GM23338 (cell line): Measurements from ENCODE around the gene SLC38A9. TPM values are rescaled to one million over a fixed set of nuclear protein-coding genes. Genes with fewer than 3 reads are reported as not detected.

Experiments used
- CREB1 ChIP-seq: fragments of 250-450 bp; sonication (Bioruptor Pico); IDR thresholded peaks from 2 replicates; pipeline ENCODE4 v1.5.0; 2020; ENCODE audit warnings: low read depth, mild to moderate bottlenecking, moderate library complexity
- EZH2phosphoT487 ChIP-seq: fragments of 200-600 bp; sonication (generic); IDR thresholded peaks from one replicate; pipeline ENCODE4 v1.8.1; 2018; ENCODE audit warnings: antibody characterized with exemption; ENCODE audit not compliant: unreplicated experiment
- JUNB ChIP-seq: IDR thresholded peaks from one replicate; pipeline ENCODE4 v1.6.1; 2016; ENCODE audit warnings: antibody characterized with exemption; ENCODE audit not compliant: unreplicated experiment
- NANOG ChIP-seq: IDR thresholded peaks from 2 replicates; pipeline ENCODE4 v1.6.1; 2016; ENCODE audit warnings: antibody characterized with exemption, borderline replicate concordance
- POLR2AphosphoS5 ChIP-seq: IDR thresholded peaks from 2 replicates; pipeline ENCODE4 v1.6.1; 2016; ENCODE audit warnings: antibody characterized with exemption, low read depth
- ZNF114 ChIP-seq: fragments of 250-450 bp; sonication (Bioruptor Pico); IDR thresholded peaks from 2 replicates; pipeline ENCODE4 v1.5.0; 2020; ENCODE audit warnings: mild to moderate bottlenecking, moderate library complexity
- polyA plus RNA-seq: library from polyadenylated mRNA; unstranded; fragments of >200 nt; fragmentation: Nextera tagmentation; extraction: Ambion mirVana; gene quantifications from 2 replicates; pipeline ENCODE4 v1.2.1, GENCODE V29; 2016
- total RNA-seq: library from RNA; depleted of rRNA; stranded (reverse); fragments of >200 nt; shearing (Covaris generic); gene quantifications from 2 replicates; pipeline ENCODE4 v1.2.3, GENCODE V29; 2014
- TF ChIP-seq, protein P1 (sequence below): fragments of 250-450 bp; sonication (Bioruptor Pico); IDR thresholded peaks from 2 replicates; pipeline ENCODE4 v1.5.0; 2020; ENCODE audit warnings: mild to moderate bottlenecking, moderate library complexity
- TF ChIP-seq, protein P2 (sequence below): IDR thresholded peaks from 2 replicates; pipeline ENCODE4 v1.6.1; 2016; ENCODE audit warnings: antibody characterized with exemption
- TF ChIP-seq, protein P3 (sequence below), 2 experiments: fragments of 200-600 bp in 1 of 2; sonication (generic) in 1 of 2; conservative IDR thresholded peaks; 2 replicates each; pipeline versions ENCODE4 v1.5.1 to v1.6.1; 2016 to 2017; ENCODE audit warnings: antibody characterized with exemption in 2 of 2, low read depth in 2 of 2, mild to moderate bottlenecking in 2 of 2, moderate library complexity in 1 of 2

The SLC38A9 gene
- total and polyA plus RNA-seq, 2 experiments from 2014 or later = 30.8 to 64.8 TPM

DNA sequence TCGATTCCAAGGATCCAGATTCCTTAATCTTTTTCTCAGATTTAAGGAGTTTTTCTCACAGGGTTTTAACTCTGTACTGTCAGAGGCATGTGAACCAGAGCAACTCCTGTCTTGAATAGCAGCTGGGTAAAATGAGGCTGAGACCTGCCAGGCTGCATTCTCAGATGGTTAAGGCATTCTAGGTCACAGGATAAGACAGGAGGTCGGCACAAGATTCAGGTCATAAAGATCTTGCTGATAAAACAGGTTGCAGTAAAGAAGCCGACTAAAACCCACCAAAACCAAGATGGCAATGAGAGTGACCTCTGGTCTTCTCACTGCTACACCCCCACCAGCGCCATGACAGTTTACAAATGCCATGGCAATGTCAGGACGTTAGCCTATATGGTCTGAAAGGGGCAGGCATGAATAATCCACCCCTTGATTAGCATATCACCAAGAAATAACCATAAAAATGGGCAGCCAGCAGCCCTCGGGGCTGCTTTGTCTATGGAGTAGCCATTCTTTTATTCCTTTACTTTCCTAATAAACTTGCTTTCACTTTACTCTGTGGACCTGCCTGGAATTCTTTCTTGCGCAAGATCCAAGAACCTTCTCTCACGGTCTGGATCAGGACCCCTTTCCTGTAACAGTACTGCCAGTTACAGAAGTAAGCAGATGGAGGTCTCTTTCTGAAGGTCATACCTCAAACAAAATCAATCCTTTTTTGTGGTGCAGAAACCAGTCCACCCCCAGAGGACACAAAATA is 87.1 kb downstream of the SLC38A9 start (continued):
- TF ChIP-seq, protein P1, sequence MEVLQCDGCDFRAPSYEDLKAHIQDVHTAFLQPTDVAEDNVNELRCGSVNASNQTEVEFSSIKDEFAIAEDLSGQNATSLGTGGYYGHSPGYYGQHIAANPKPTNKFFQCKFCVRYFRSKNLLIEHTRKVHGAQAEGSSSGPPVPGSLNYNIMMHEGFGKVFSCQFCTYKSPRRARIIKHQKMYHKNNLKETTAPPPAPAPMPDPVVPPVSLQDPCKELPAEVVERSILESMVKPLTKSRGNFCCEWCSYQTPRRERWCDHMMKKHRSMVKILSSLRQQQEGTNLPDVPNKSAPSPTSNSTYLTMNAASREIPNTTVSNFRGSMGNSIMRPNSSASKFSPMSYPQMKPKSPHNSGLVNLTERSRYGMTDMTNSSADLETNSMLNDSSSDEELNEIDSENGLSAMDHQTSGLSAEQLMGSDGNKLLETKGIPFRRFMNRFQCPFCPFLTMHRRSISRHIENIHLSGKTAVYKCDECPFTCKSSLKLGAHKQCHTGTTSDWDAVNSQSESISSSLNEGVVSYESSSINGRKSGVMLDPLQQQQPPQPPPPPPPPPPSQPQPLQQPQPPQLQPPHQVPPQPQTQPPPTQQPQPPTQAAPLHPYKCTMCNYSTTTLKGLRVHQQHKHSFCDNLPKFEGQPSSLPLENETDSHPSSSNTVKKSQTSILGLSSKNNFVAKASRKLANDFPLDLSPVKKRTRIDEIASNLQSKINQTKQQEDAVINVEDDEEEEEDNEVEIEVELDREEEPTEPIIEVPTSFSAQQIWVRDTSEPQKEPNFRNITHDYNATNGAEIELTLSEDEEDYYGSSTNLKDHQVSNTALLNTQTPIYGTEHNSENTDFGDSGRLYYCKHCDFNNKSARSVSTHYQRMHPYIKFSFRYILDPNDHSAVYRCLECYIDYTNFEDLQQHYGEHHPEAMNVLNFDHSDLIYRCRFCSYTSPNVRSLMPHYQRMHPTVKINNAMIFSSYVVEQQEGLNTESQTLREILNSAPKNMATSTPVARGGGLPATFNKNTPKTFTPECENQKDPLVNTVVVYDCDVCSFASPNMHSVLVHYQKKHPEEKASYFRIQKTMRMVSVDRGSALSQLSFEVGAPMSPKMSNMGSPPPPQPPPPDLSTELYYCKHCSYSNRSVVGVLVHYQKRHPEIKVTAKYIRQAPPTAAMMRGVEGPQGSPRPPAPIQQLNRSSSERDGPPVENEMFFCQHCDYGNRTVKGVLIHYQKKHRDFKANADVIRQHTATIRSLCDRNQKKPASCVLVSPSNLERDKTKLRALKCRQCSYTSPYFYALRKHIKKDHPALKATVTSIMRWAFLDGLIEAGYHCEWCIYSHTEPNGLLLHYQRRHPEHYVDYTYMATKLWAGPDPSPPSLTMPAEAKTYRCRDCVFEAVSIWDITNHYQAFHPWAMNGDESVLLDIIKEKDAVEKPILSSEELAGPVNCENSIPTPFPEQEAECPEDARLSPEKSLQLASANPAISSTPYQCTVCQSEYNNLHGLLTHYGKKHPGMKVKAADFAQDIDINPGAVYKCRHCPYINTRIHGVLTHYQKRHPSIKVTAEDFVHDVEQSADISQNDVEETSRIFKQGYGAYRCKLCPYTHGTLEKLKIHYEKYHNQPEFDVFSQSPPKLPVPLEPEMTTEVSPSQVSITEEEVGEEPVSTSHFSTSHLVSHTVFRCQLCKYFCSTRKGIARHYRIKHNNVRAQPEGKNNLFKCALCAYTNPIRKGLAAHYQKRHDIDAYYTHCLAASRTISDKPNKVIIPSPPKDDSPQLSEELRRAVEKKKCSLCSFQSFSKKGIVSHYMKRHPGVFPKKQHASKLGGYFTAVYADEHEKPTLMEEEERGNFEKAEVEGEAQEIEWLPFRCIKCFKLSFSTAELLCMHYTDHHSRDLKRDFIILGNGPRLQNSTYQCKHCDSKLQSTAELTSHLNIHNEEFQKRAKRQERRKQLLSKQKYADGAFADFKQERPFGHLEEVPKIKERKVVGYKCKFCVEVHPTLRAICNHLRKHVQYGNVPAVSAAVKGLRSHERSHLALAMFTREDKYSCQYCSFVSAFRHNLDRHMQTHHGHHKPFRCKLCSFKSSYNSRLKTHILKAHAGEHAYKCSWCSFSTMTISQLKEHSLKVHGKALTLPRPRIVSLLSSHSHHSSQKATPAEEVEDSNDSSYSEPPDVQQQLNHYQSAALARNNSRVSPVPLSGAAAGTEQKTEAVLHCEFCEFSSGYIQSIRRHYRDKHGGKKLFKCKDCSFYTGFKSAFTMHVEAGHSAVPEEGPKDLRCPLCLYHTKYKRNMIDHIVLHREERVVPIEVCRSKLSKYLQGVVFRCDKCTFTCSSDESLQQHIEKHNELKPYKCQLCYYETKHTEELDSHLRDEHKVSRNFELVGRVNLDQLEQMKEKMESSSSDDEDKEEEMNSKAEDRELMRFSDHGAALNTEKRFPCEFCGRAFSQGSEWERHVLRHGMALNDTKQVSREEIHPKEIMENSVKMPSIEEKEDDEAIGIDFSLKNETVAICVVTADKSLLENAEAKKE (CRISPR knock-in tag) = no peak
- TF ChIP-seq POLR2AphosphoS5 (no peak), ZNF114 (no peak), NANOG (no peak), JUNB (no peak), EZH2phosphoT487 (no peak), CREB1 (CRISPR knock-in tag) (no peak)
- TF ChIP-seq, protein P2, sequence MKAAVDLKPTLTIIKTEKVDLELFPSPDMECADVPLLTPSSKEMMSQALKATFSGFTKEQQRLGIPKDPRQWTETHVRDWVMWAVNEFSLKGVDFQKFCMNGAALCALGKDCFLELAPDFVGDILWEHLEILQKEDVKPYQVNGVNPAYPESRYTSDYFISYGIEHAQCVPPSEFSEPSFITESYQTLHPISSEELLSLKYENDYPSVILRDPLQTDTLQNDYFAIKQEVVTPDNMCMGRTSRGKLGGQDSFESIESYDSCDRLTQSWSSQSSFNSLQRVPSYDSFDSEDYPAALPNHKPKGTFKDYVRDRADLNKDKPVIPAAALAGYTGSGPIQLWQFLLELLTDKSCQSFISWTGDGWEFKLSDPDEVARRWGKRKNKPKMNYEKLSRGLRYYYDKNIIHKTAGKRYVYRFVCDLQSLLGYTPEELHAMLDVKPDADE = no peak
- TF ChIP-seq, protein P3, sequence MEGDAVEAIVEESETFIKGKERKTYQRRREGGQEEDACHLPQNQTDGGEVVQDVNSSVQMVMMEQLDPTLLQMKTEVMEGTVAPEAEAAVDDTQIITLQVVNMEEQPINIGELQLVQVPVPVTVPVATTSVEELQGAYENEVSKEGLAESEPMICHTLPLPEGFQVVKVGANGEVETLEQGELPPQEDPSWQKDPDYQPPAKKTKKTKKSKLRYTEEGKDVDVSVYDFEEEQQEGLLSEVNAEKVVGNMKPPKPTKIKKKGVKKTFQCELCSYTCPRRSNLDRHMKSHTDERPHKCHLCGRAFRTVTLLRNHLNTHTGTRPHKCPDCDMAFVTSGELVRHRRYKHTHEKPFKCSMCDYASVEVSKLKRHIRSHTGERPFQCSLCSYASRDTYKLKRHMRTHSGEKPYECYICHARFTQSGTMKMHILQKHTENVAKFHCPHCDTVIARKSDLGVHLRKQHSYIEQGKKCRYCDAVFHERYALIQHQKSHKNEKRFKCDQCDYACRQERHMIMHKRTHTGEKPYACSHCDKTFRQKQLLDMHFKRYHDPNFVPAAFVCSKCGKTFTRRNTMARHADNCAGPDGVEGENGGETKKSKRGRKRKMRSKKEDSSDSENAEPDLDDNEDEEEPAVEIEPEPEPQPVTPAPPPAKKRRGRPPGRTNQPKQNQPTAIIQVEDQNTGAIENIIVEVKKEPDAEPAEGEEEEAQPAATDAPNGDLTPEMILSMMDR (conservative IDR thresholded peaks at IDR 0.05; ENCODE audit: low read depth in 2 of 2) = no peak
